Esophagus squamous epithelium (tissue), 4 donors: ENCODE measurements around the gene PTPN20.

Source experiments
- POLR2A ChIP-seq, 4 donors: fragments of 450-650 bp; IDR thresholded peaks; one replicate each; pipeline ENCODE4 v1.6.1; 2017; ENCODE audit warnings: antibody characterized with exemption in 4 of 4, mild to moderate bottlenecking in 4 of 4, moderate library complexity in 3 of 4
- TF ChIP-seq, protein P1 (sequence below), 6 experiments: fragments of 450-650 bp in 4 of 6; fragments of 200-600 bp in 2 of 6; sonication (generic) in 2 of 6; IDR thresholded peaks; one replicate each; pipeline ENCODE4 v1.5.1; 2016 to 2019; ENCODE audit warnings: antibody characterized with exemption in 6 of 6, mild to moderate bottlenecking in 4 of 6, moderate library complexity in 4 of 6

DNA sequence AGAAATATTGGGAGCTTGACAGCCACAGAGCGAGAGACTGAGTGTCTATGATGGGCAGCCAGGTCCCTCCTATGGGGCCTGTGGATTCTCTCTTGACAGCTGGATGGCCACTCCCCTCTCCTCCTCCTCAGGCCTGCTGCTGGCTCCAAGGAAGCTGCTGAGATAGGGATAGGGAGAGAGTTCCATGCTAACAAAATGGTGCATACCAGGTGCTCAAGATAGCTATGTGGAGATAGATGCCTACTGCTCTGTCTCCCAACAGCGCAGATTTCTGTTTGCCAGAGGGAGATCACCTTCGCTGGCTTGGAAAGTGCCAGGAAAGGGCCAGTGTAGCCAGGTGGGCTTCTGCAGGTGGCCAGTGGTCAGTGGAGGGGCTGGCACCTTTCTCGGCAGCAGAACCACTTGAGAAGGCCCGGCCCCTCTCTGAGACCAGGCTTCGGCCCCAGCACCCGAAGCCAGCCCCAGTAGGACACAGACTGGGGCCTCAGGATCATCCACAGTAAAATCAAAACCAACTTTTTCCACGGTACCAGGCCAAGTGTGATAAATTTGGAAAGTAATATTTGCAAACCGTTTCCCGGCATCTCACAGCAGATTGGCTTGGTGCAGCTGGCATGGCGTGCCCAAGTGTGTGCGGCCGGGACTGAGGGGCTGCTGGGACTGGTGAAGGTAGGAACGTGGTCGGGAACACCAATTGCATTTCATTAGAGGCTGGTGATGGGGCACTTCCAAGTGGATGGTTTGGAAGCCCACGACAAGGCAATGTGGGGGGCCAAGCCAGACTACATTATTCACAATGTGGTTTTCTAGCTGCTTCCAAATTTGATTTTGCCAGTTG, 139.6 kb downstream of the PTPN20 start:
- TF ChIP-seq POLR2A (IDR thresholded peaks at IDR 0.05) = no peak
- TF ChIP-seq, protein P1, sequence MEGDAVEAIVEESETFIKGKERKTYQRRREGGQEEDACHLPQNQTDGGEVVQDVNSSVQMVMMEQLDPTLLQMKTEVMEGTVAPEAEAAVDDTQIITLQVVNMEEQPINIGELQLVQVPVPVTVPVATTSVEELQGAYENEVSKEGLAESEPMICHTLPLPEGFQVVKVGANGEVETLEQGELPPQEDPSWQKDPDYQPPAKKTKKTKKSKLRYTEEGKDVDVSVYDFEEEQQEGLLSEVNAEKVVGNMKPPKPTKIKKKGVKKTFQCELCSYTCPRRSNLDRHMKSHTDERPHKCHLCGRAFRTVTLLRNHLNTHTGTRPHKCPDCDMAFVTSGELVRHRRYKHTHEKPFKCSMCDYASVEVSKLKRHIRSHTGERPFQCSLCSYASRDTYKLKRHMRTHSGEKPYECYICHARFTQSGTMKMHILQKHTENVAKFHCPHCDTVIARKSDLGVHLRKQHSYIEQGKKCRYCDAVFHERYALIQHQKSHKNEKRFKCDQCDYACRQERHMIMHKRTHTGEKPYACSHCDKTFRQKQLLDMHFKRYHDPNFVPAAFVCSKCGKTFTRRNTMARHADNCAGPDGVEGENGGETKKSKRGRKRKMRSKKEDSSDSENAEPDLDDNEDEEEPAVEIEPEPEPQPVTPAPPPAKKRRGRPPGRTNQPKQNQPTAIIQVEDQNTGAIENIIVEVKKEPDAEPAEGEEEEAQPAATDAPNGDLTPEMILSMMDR (IDR thresholded peaks at IDR 0.05) = no peak
